ENCODE results near the gene MNT. TPM values are rescaled to one million over a fixed set of nuclear protein-coding genes. Genes with fewer than 3 reads are reported as not detected.

MNT gene
- polyA plus RNA-seq, 1 experiment: 3.1 TPM

DNA sequence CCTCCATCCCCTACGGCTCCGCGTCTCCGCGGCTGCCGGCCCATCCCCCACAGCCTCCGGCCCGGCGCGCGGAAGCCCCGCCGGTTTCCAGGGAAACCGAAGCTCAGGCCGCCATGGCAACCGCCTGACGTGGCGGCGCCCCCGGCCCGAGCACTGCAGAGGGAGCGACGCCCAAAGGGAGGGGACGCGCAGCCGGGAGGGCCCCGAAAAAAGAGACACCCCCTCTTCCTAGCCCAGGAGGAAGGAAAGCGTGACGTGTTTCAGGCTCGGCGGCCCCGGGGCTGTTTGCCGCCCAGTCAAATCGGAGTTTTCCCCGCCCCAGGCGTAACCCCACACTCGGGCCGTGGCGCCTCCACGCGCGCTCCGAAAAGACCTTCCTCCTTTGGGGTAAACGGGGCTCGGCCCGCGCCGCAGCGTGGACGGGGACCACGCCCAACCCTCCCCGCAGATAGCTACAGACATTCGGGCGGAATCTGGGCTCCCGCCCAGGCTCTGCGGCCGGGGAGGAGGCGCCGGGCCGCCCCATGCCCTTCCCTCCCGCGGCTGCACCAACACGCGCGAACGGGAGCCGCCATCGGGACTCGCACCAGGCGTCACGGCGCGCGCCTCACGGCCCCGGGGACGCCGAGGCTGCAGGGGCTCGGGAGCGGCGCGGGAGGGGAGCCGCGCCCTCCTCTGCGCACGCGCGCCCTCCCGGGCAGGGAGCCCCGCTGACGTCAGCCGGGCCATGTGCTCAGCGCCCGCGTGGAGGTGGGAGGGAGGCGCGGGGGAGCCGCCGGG, 7.5 kb downstream of the MNT start:
- Histone ChIP-seq H3K4me3 (ENCODE audit: low read depth, low read length) (peak overlapping the region; percentile 53), H3K36me3 (ENCODE audit: control insufficient read depth, insufficient read depth, low read length) (peaks cover 6% of the 10 kb centered on the region; the same call in 1 of the 2 replicates), H3K27me3 (ENCODE audit: control insufficient read depth, insufficient read depth, low read length) (no peaks in the 10 kb centered on the region)
- no peak for DNase-seq (ENCODE audit: low read depth)
- ChIA-PET CTCF (interaction anchor here (1.2 to 3.8 kb wide), 4 partner anchors 11 to 28 kb away, joined by 3 to 50 read pairs (median 10); no protein-coding TSS in a partner anchor), POLR2A (interaction anchor here (0.6 kb wide), 4 partner anchors 14 to 1365 kb away, joined by 3 read pairs; no protein-coding TSS in a partner anchor)
- TF ChIP-seq, protein P1, sequence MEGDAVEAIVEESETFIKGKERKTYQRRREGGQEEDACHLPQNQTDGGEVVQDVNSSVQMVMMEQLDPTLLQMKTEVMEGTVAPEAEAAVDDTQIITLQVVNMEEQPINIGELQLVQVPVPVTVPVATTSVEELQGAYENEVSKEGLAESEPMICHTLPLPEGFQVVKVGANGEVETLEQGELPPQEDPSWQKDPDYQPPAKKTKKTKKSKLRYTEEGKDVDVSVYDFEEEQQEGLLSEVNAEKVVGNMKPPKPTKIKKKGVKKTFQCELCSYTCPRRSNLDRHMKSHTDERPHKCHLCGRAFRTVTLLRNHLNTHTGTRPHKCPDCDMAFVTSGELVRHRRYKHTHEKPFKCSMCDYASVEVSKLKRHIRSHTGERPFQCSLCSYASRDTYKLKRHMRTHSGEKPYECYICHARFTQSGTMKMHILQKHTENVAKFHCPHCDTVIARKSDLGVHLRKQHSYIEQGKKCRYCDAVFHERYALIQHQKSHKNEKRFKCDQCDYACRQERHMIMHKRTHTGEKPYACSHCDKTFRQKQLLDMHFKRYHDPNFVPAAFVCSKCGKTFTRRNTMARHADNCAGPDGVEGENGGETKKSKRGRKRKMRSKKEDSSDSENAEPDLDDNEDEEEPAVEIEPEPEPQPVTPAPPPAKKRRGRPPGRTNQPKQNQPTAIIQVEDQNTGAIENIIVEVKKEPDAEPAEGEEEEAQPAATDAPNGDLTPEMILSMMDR (IDR thresholded peaks at IDR 0.05; ENCODE audit: insufficient read depth, low read depth, low read length): no peak

DNA sequence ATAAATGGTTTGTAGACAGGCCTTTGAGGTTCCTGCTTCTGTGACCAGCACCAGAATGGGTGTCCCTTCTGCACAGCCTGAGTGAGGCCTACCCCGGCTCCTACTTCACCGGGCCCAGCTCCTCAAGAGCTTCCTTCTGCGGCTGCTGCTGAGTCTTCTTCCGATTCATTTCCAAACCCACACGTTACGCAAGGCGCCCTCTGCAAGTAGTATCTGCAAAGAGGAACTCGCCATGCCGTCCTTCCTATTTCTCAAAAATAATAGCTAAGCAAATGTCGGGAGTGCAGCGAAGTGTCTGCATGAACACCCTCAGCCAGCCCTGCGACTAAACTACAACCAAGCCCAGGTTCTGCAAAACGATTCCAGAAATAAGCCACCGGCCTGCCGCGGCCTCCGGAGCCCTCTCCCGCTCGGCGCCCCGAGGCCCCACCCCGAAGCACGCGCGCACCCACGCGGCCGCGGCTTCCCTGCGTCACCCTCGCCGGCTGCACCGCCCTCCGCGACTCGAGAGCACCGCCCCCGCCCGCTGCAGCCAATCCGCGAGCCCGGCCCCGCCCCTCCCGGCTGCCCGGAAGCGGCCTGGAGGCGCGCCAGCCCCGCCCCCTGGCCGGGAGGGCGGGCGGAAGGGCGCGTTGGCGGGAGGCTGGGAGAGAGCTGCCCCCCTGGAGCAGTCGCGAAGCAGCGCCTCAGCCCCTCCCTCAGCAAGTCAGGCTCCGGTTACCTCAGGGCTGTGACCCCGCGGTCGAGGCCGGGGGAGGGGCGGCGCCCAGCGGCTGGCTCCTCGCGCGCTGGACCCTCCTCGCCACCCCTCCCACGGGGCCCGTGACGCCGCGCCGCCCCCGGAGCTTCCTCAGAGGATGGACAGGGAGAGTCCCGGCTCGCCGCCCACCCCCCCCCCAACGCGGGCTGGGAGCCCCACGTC, 8.3 kb downstream of the MNT start:
- Histone ChIP-seq H3K36me3 (ENCODE audit: control insufficient read depth, insufficient read depth, low read length) (peaks cover 4% of the 10 kb centered on the region; the same call in 1 of the 2 replicates), H3K4me3 (ENCODE audit: low read depth, low read length) (peak overlapping the region; percentile 53), H3K27me3 (ENCODE audit: control insufficient read depth, insufficient read depth, low read length) (no peaks in the 10 kb centered on the region)
- TF ChIP-seq, protein P1 (IDR thresholded peaks at IDR 0.05; ENCODE audit: insufficient read depth, low read depth, low read length): no peak
- peak; percentile 60 for DNase-seq (ENCODE audit: low read depth)
- ChIA-PET CTCF (interaction anchor here (0.7 to 15.4 kb wide), 7 partner anchors 10 to 29 kb away, joined by 3 to 356 read pairs (median 8); no protein-coding TSS in a partner anchor), POLR2A (interaction anchor here (0.6 to 0.7 kb wide), 5 partner anchors 9 to 1366 kb away, joined by 3 read pairs; no protein-coding TSS in a partner anchor)

DNA sequence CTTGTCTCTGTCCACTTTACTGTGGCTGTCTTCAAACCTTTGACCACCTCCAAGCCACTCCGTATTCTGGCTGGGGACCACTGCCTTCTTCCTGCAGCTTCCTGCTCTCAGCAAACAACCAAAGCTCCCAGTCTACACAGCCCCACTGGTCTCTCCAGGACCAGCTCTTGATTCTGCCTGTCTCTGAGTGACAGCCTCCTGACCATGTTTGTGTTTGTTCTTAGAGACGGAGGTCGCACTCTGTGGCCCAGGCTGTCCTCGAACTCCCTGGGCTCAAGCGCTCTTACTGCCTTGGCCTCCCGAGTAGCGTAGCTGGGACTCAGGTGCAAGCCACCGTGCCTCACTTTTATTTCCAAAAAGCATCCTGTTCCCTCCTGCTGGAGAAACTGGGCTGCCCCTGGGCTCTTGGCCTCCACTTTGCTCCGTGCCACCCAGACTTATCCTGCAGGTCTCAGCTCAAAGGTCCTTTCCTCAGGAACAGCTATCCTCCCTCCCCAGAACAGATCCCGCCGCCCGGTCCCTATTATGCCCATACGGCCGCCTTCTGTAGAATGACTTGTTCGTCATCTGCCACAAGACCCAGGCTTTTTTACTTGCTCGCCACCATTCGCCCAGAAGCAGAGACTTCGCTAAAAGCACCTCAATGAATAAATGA, 9.1 kb downstream of the MNT start:
- Histone ChIP-seq H3K27me3 (ENCODE audit: control insufficient read depth, insufficient read depth, low read length) (no peaks in the 10 kb centered on the region), H3K36me3 (ENCODE audit: control insufficient read depth, insufficient read depth, low read length) (peaks cover 7% of the 10 kb centered on the region; the same call in 1 of the 2 replicates), H3K4me3 (ENCODE audit: low read depth, low read length) (peak overlapping the region; percentile 35)
- TF ChIP-seq, protein P1 (IDR thresholded peaks at IDR 0.05; ENCODE audit: insufficient read depth, low read depth, low read length): no peak
- POLR2A ChIA-PET: interaction anchor here (0.7 kb wide), 2 partner anchors 9 to 10 kb away, joined by 3 read pairs; no protein-coding TSS in a partner anchor
- no peak for DNase-seq (ENCODE audit: low read depth)
- CTCF ChIA-PET: interaction anchor here (0.7 to 15.4 kb wide), 7 partner anchors 9 to 23 kb away, joined by 3 to 356 read pairs (median 3); no protein-coding TSS in a partner anchor

DNA sequence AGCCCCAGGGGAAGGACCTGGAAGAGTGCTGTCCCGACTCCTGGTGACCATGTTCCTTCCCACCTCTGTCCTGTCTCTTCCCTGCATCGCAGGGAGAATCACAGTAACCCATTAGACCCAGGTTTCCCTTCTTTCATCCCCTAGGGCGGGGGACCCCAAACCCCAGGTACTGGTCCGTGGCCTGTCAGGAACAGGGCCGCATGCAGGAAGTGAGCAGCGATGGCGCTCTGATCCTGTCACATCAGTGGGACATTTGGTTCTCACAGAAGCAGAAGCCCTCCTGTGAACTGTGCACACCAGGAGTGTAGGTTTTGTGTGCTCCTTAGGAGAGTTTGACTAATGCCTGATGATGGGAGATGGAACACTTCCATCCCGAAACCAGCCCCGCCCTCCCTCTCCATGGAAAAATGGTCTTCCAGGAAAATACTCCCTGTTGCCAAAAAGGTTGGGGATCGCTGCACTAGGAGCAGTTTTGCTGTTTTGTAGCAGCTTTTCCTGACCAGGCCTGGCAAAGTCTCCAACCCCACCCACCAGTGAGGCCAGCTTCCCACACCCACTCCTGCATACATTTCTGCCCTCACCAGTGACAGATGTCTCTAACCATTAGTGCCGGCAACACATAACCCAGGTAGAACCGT, 10.5 kb downstream of the MNT start:
- TF ChIP-seq, protein P1 (IDR thresholded peaks at IDR 0.05; ENCODE audit: insufficient read depth, low read depth, low read length): no peak
- DNase-seq (ENCODE audit: low read depth): no peak
- H3K27me3 ChIP-seq (ENCODE audit: control insufficient read depth, insufficient read depth, low read length): no peaks in the 10 kb centered on the region
- POLR2A ChIA-PET: no interaction called here
- CTCF ChIA-PET: interaction anchor here (2.6 to 15.4 kb wide), 3 partner anchors 8 to 25 kb away, joined by 8 to 356 read pairs (median 50); no protein-coding TSS in a partner anchor
- H3K36me3 ChIP-seq (ENCODE audit: control insufficient read depth, insufficient read depth, low read length): peaks cover 13% of the 10 kb centered on the region
- H3K4me3 ChIP-seq (ENCODE audit: low read depth, low read length): no peak overlapping the region

All from BJ (cell line).